ENCODE results near the gene RFX1.
"Not testable (repeated sequence)": the region's sequence is repeated elsewhere in the genome, so short reads cannot be mapped to it uniquely, and the experiment has no call there.

Gene RFX1

GRCh38 chr19:13932911-13933393 is 73.2 kb downstream of the RFX1 start:
- DNase-seq: no peak

DNA sequence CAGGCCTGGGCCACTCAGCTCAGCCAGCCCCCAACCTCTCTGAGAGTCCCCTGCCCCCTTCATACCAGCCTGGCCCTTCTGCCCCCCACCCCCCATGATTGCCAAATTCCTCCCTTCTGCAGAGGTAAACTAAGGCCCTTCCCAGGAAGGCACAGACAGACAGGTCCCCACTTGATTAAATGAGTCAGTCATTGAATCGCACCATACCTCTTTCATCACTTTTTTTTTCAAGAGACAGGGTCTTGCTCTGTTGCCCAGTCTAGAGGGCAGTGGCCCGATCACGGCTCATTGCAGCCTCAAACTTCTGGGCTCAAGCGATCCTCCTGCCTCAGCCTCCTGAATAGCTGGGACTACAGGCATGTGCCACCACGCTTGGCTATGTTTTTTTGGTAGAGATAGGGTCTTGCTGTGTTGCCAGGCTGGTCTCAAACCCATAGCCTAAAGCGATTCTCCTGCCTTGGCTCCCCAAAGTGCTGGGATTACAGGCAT is 73.9 kb downstream of the RFX1 start:
- DNase-seq: no peak

DNA sequence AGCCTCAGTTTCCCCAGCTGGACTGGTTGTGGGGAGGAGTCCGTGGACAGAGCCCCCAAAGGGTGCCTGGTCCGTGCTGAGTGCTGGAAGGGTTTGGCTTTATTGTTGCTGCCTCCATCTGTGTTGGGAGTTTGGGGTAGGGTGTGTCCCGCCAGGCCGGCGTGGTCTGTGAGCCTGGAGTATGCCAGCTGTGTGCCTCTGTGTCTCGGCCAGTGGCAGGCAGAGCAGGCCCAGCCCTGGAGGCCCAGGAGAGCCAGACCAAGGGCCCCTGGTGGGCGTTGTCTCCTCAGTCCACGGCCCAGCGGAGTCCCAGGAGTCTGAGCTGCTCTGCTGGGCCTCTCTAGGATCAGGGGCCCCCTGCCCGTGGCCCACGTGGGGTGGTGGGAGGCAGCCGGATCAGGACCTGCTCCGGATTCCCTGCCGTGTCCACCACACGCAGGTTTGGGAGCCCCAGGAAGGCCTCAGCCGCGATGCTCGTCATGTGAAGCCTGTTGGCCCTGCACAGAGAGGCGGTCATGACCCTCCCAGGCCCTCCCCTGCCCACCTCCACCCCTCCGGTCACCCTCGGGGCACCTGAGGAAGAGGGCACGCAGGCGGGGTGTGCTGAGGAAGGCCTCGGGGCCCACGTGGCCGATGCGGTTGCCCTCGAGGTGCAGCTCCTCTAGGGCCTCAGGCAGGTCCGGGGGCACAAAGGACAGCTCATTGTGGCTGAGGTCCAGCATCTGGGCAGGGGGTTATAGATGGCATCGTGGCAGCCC is 74.5 kb downstream of the RFX1 start:
- DNase-seq: no peak

GRCh38 chr19:13930402-13930801 is 75.7 kb downstream of the RFX1 start:
- no peak for DNase-seq

DNA sequence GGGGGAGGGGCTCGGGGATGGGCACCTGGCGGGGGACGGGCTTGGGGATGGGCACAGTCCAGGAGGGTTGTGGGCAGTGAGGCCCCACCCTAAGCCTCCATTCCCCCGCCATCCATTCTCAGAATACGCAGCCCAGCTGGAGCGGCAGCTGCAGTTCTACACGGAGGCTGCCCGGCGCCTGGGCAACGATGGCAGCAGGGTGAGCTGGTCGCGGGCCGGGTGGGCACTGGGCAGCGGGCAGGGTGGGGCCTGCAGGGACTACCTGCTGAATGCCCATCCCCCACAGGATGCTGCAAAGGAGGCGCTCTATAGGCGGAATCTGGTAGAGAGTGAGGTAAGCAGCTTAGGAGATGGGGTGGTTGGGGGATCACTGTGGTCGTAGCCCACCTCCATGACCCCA is 76.2 kb downstream of the RFX1 start:
- no peak for DNase-seq

DNA sequence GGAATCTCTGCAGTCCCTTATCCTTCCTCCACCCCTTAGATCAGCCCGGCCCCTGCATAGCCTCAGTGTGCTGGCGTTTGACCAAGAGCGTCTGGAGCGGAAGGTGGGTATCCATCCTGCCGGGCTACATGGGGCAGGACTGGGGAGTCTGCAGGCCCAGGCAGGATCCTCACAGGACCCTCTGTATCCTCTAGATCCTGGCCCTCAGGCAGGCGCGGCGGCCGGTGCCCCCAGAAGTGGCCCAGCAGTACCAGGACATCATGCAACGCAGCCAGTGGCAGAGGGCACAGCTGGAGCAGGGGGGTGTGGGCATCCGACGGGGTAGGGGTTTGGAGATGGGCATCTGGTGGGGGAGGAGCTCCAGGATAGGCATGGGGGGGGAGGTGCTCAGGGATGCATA is 76.8 kb downstream of the RFX1 start:
- DNase-seq: no peak

DNA sequence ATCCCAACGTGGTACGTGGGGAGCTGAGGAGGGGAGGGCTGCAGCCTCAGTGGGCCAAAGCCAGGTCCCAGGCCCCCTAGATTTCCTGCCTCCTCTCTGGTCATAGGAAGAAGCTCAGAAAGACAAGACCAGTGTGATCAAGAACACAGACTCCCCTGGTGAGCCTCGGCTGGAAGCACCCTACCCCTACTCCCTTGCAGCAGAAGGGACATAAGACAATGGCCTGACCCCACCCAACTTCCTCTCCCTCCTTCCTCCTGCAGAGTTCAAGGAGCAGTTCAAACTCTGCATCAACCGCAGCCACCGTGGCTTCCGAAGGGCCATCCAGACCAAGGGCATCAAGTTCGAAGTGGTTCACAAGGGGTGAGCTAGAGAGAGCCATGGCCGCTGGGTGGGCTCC is 79.4 kb downstream of the RFX1 start:
- no peak for DNase-seq

DNA sequence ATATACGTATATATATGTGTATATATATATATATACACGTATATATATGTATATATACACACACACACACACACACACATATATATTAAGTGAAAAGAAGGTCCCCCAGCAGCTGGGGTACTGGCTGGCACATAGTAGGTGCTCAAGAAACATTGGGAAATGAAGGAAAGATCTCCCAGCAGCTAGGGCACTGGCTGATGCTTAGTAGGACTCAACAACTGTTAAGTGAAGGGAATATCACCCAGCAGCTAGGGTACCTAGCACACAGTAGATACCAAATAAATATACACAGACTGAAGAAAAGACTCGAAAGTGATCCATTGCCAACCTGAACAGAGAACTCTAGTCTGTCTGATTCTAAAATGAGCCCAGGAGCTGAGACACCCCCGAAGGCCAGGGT is 80.1 kb downstream of the RFX1 start:
- DNase-seq: no peak

- DNase-seq: no peak
Observed at GRCh38 chr19:13923194-13923987, 82.7 kb downstream of the RFX1 start.

- not testable (repeated sequence) for DNase-seq
Observed at GRCh38 chr19:13922118-13922517, 84.0 kb downstream of the RFX1 start.

DNA sequence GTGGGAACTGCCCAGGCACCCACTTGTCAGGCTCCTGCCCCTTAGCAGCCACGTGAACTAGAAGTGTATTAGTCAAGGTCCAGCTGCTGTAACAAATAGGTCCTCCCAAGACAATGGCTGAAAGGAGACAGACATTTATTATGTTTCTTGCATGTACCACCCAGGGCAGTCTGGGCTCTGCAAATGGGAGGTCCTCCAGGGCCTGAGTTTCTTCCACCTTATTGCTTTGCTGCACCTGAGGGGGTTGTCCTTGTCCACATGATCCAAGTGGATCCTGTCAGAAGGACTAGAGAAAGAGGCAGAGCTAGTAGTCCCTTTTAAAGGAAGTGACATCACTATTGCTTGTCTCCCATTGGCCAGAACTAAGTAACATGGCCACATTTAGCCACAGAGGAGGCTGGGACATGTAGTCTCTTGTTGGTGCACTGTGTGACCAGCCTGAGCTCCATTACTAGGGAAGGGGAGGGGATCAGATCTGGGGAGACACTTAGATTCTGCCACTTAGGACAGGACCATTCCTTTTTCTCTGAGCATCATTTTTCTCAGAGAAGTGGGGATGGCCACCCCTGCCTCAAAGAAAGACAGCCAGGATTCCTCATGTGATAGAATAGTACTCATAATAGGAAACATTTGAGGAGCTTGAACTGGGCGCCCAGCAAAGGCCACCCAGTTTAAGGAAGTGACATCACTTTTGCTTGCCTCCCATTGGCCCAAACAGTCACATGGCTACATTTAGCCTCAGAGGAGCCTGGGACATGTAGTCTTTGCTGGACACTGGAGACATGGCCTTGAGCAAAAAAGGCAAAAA is 85.0 kb downstream of the RFX1 start:
- peak; percentile 46 for DNase-seq

GRCh38 chr19:13920524-13920923 is 85.6 kb downstream of the RFX1 start:
- DNase-seq: no peak

DNA sequence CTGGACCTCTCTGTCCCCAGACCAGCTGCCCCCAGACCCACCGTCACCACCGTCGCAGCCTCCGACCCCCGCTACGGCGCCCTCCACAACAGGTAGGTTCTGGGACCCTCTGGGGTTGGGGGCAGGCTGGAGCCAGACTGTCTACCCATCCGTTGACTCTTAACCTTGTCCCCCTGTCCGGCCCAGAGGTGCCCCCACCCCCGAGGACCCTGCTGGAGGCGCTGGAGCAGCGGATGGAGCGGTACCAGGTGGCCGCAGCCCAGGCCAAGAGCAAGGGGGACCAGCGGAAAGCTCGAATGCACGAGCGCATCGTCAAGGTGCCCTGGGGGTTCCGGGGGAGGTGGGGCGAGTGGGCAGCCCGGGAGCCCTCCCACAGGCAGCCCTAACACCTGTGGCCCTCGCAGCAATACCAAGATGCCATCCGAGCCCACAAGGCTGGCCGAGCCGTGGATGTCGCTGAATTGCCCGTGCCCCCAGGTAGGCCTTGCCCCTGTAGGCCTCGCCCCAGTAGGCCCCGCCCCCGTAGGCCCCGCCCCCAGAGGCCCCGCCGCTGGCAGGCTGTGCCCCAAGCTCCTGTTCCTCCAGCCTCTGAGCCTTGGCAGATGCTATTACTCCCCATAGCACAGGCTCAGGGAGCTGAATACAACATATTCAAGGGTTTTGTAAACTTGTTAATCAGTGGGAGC is 87.3 kb downstream of the RFX1 start:
- DNase-seq: no peak

- no peak for DNase-seq
Observed at GRCh38 chr19:13917888-13918406, 88.2 kb downstream of the RFX1 start.

GRCh38 chr19:13914777-13915176 is 91.3 kb downstream of the RFX1 start:
- DNase-seq: no peak

DNA sequence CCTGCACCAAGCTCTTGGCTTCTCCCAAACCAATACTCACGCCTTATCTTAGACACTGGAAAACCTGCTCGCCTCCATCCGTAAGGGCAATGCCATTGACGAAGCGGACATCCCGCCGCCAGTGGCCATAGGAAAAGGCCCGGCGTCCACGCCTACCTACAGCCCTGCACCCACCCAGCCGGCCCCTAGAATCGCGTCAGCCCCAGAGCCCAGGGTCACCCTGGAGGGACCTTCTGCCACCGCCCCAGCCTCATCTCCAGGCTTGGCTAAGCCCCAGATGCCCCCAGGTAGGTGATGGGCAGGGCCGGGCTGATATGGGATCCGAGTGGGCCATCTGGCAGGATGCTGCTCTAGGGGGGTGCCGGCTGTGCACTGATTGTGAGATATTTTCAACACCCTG is 92.8 kb downstream of the RFX1 start:
- DNase-seq: no peak

Measured in NCI-H524 treated with DMSO at 0.1 percent for 48 hours (cell line).